H1 (cell line): ENCODE results near the gene EDEM2.

Source experiments
- EZH2 ChIP-seq: fragments of 200-600 bp; sonication (generic); IDR thresholded peaks from 2 replicates; pipeline ENCODE4 v1.7.1; 2012; ENCODE audit warnings: low read depth, mild to moderate bottlenecking, moderate library complexity, low read length, inconsistent platforms; ENCODE audit not compliant: severe bottlenecking
- JUND ChIP-seq: IDR thresholded peaks from 2 replicates; pipeline ENCODE4 v1.6.1; 2011; ENCODE audit warnings: mild to moderate bottlenecking, improper control_type of control experiment, low read length
- POLR2A ChIP-seq, 2 experiments: IDR thresholded peaks; 1 replicate in 1 of 2; 2 replicates in 1 of 2; pipeline ENCODE4 v1.6.1; 2011; ENCODE audit warnings: low read depth in 2 of 2, low read length in 2 of 2, mild to moderate bottlenecking in 2 of 2; ENCODE audit errors: control extremely low read depth in 1 of 2
- RAD21 ChIP-seq, 2 experiments: IDR thresholded peaks in 1 of 2; conservative IDR thresholded peaks in 1 of 2; 2 replicates each; pipeline ENCODE4 v1.6.1; 2011; ENCODE audit warnings: low read depth in 2 of 2, low read length in 2 of 2, improper control_type of control experiment in 1 of 2, inconsistent platforms in 1 of 2, mild to moderate bottlenecking in 1 of 2, moderate library complexity in 1 of 2

DNA sequence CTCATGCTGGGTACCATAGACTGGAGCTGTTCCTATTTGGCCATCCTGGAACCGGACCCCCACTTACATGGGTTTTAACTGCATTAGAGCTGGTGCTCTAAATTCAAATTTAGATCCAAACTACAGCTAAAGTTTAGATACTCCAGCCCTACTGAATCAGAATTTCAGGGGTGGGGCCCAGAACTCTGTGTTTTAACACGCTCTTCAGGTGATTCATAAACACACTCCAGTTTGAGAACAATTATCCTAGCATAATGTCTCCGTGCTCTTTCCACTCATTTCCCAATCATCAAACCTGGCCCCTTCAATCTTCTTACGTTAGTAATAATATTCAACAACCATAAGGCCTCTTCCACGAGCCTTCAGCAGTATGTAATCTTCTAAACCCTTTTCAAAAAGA, 69.8 kb downstream of the EDEM2 start:
- TF ChIP-seq EZH2 (no peak), JUND (no peak), RAD21 (IDR thresholded peaks at IDR 0.05 in 1 of 2, conservative IDR thresholded peaks at IDR 0.05 in 1 of 2; ENCODE audit: low read depth in 2 of 2, low read length in 2 of 2) (no peak), POLR2A (IDR thresholded peaks at IDR 0.05; ENCODE audit: control extremely low read depth in 1 of 2, low read depth in 2 of 2, low read length in 2 of 2) (no peak)
